Mammary epithelial cell (primary cell): ENCODE results near the gene TANK.

ENCODE experiments used
- EZH2 ChIP-seq: IDR thresholded peaks from 2 replicates; pipeline ENCODE4 v1.6.1; 2012; ENCODE audit warnings: low read length, inconsistent platforms, borderline replicate concordance
- TF ChIP-seq, protein P1 (sequence below), 2 donors: IDR thresholded peaks in 1 of 2; conservative IDR thresholded peaks in 1 of 2; 2 replicates each; pipeline ENCODE4 v1.5.1; 2011 to 2012; ENCODE audit warnings: inconsistent platforms in 2 of 2, low read length in 2 of 2, mild to moderate bottlenecking in 2 of 2, control low read depth in 1 of 2, low read depth in 1 of 2; ENCODE audit not compliant: insufficient read depth in 1 of 2; ENCODE audit errors: extremely low read depth in 1 of 2

DNA sequence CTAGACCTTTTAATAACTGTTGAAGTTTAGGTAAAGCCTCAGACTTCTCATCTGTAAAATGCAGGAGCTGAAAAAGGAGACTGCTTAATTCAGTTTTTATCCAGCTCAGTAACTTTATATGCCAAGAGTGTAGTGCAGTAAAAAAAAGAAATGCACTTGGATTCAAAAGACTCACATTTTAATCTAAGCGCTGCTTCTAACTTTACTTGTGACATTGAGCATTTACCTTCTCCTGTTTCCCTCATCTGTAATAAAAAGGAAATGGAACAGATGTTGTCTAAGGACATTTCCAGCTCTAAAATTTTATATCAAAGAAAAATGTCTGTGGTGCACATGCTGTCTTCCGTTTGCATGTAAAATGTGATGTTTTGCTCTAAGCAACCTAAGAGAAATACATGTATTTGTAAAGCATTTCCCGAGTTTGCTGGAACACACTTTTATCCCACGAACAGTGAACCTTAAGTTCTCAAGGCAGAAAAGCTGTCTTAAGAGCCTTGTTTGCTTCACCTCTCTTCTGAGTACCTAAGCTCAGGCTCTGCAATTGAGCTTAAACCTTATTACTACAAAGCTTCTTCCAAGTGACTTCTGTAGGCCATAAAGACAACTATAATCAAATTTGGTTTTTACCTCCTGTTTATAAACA lies 24.2 kb upstream of the TANK start:
- TF ChIP-seq, protein P1, sequence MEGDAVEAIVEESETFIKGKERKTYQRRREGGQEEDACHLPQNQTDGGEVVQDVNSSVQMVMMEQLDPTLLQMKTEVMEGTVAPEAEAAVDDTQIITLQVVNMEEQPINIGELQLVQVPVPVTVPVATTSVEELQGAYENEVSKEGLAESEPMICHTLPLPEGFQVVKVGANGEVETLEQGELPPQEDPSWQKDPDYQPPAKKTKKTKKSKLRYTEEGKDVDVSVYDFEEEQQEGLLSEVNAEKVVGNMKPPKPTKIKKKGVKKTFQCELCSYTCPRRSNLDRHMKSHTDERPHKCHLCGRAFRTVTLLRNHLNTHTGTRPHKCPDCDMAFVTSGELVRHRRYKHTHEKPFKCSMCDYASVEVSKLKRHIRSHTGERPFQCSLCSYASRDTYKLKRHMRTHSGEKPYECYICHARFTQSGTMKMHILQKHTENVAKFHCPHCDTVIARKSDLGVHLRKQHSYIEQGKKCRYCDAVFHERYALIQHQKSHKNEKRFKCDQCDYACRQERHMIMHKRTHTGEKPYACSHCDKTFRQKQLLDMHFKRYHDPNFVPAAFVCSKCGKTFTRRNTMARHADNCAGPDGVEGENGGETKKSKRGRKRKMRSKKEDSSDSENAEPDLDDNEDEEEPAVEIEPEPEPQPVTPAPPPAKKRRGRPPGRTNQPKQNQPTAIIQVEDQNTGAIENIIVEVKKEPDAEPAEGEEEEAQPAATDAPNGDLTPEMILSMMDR (conservative IDR thresholded peaks at IDR 0.05 in 1 of 2, IDR thresholded peaks at IDR 0.05 in 1 of 2; ENCODE audit: extremely low read depth in 1 of 2, insufficient read depth in 1 of 2, low read depth in 1 of 2, low read length in 2 of 2): no peak
- no peak for TF ChIP-seq EZH2
